Trophoblast cell (in vitro differentiated cells and primary cell): ENCODE results near the gene ZNF263.

Source experiments
- DNase-seq, 2 donors: peaks; one replicate each; pipeline ENCODE4 v3.0.0-alpha.2; 2016
- H2AFZ ChIP-seq: 2 replicates; pipeline ENCODE4 v1.6.1; 2013; ENCODE audit warnings: low read length, moderate library complexity, mild to moderate bottlenecking; ENCODE audit not compliant: insufficient read depth, poor library complexity
- H2AK5ac ChIP-seq: 2 replicates; pipeline ENCODE4 v1.6.1; 2013; ENCODE audit warnings: mild to moderate bottlenecking, low read length
- H2BK120ac ChIP-seq: 2 replicates; pipeline ENCODE4 v1.6.1; 2013; ENCODE audit warnings: low read length, mild to moderate bottlenecking, moderate library complexity; ENCODE audit not compliant: insufficient read depth, poor library complexity
- H2BK12ac ChIP-seq: 2 replicates; pipeline ENCODE4 v1.6.1; 2013; ENCODE audit warnings: mild to moderate bottlenecking, low read length, moderate library complexity
- H2BK5ac ChIP-seq: 2 replicates; pipeline ENCODE4 v1.6.1; 2013; ENCODE audit warnings: low read length, low read depth, moderate library complexity, mild to moderate bottlenecking; ENCODE audit not compliant: poor library complexity
- H3K14ac ChIP-seq: 2 replicates; pipeline ENCODE4 v1.6.1; 2013; ENCODE audit warnings: mild to moderate bottlenecking, low read length
- H3K18ac ChIP-seq: 2 replicates; pipeline ENCODE4 v1.6.1; 2013; ENCODE audit warnings: mild to moderate bottlenecking, low read length
- H3K23ac ChIP-seq: 2 replicates; pipeline ENCODE4 v1.6.1; 2013; ENCODE audit warnings: low read length
- H3K27ac ChIP-seq: 2 replicates; pipeline ENCODE4 v1.5.1; 2013; ENCODE audit warnings: low read depth, mild to moderate bottlenecking, inconsistent platforms, low read length, moderate library complexity
- H3K27me3 ChIP-seq: 2 replicates; pipeline ENCODE4 v1.6.1; 2013; ENCODE audit warnings: inconsistent platforms, mild to moderate bottlenecking, low read length, moderate library complexity; ENCODE audit not compliant: insufficient read depth
- H3K36me3 ChIP-seq, 2 experiments: 1 replicate in 1 of 2; 2 replicates in 1 of 2; pipeline ENCODE4 v1.6.1; 2013; ENCODE audit warnings: low read length in 2 of 2, mild to moderate bottlenecking in 2 of 2, moderate library complexity in 1 of 2; ENCODE audit not compliant: insufficient read depth in 2 of 2, control insufficient read depth in 1 of 2
- H3K4ac ChIP-seq: 2 replicates; pipeline ENCODE4 v1.6.1; 2013; ENCODE audit warnings: low read depth, mild to moderate bottlenecking, low read length, moderate library complexity
- H3K4me1 ChIP-seq, 2 experiments: 1 replicate in 1 of 2; 2 replicates in 1 of 2; pipeline ENCODE4 v1.6.1; 2013; ENCODE audit warnings: low read length in 2 of 2, mild to moderate bottlenecking in 2 of 2, moderate library complexity in 1 of 2; ENCODE audit not compliant: insufficient read depth in 2 of 2, control insufficient read depth in 1 of 2
- H3K4me2 ChIP-seq: 2 replicates; pipeline ENCODE4 v1.6.1; 2013; ENCODE audit warnings: inconsistent platforms, mild to moderate bottlenecking, low read length, moderate library complexity
- H3K4me3 ChIP-seq: 2 replicates; pipeline ENCODE4 v1.5.1; 2013; ENCODE audit warnings: mild to moderate bottlenecking, low read depth, low read length, inconsistent platforms
- H3K79me1 ChIP-seq: one replicate; pipeline ENCODE4 v1.6.1; 2013; ENCODE audit warnings: low read length
- H3K79me2 ChIP-seq: 2 replicates; pipeline ENCODE4 v1.6.1; 2013; ENCODE audit warnings: low read length, mild to moderate bottlenecking; ENCODE audit not compliant: control insufficient read depth, insufficient read depth, poor library complexity
- H3K9ac ChIP-seq: 2 replicates; pipeline ENCODE4 v1.6.1; 2013; ENCODE audit warnings: mild to moderate bottlenecking, low read length
- H3K9me3 ChIP-seq: 2 replicates; pipeline ENCODE4 v1.6.1; 2013; ENCODE audit warnings: low read depth, mild to moderate bottlenecking, control low read depth, inconsistent platforms, low read length; ENCODE audit not compliant: insufficient read depth
- H4K12ac ChIP-seq: 2 replicates; pipeline ENCODE4 v1.6.1; 2013; ENCODE audit warnings: low read depth, mild to moderate bottlenecking, low read length, moderate library complexity
- H4K8ac ChIP-seq: 2 replicates; pipeline ENCODE4 v1.6.1; 2013; ENCODE audit warnings: low read depth, mild to moderate bottlenecking, low read length, moderate library complexity
- H4K91ac ChIP-seq: one replicate; pipeline ENCODE4 v1.6.1; 2013; ENCODE audit warnings: low read depth, mild to moderate bottlenecking, low read length, moderate library complexity
- WGBS: extraction: QIAGEN DNeasy Blood & Tissue Kit; methylation state at CpG from one replicate; pipeline ENCODE4 v1.1.7; 2013; ENCODE audit warnings: missing lambda C conversion rate; ENCODE audit not compliant: insufficient read length, insufficient coverage; ENCODE audit errors: extremely low coverage; 5-methylcytosine and 5-hydroxymethylcytosine counted together

The ZNF263 gene

DNA sequence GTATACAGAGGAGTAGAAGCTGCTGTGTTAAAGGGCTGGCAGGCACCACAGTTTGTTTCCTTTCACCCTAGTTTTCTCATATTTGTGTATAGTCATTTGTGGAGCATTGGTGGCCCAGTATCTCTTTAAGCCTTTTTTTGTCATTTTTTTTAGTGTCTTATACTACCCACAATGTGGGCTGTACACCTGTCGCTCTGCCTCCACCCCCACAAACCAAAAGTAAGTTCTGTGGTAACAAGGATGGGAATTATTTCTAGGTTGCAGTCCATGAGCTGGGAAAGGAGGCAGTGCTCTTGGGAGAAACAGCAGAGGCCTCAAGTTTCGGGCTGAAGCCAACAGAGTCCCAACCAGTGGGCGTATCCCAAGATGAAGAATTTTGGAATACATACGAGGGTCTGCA lies 28.2 kb downstream of the ZNF263 start:
- WGBS, result no CpG with 5 or more reads among the region's 4 CpGs
- Histone ChIP-seq H3K27ac (no peak overlapping the region), H3K36me3 (peaks cover 30 to 40% of the 10 kb centered on the region in 2 experiments), H2BK120ac (no peak overlapping the region), H3K9ac (no peak overlapping the region), H2BK12ac (no peak overlapping the region), H2AK5ac (no peak overlapping the region), H2AFZ (no peak overlapping the region), H4K91ac (no peak overlapping the region), H3K18ac (no peak overlapping the region), H3K4ac (no peak overlapping the region), H4K12ac (no peak overlapping the region), H3K4me2 (no peak overlapping the region), H3K27me3 (no peaks in the 10 kb centered on the region), H3K4me1 (no peaks in the 10 kb centered on the region), H3K79me2 (no peaks in the 10 kb centered on the region), H3K4me3 (no peak overlapping the region), H4K8ac (no peak overlapping the region), H3K23ac (no peak overlapping the region), H3K14ac (no peak overlapping the region), H3K9me3 (peaks cover 31% of the 10 kb centered on the region), H2BK5ac (no peak overlapping the region), H3K79me1 (no peaks in the 10 kb centered on the region)
- no peak for DNase-seq

DNA sequence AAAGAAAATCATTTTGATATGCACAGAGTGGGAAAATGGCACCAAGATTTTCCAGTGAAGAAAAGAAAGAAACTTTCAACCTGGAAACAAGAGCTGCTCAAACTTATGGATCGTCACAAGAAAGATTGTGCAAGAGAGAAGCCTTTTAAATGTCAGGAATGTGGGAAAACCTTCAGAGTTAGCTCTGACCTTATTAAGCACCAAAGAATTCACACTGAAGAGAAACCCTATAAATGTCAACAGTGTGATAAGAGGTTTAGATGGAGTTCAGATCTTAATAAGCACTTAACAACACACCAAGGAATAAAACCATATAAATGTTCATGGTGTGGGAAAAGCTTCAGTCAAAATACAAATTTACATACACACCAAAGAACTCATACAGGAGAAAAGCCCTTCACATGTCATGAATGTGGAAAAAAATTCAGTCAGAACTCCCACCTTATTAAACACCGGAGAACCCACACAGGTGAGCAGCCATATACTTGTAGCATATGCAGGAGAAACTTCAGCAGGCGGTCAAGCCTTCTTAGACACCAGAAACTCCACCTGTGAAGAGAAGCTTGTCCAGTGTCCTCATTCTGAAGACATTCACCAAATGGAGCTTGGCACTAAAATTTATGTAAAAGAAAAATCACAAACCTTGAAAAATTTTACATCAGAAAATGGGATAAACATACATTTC lies 34.2 kb downstream of the ZNF263 start:
- no peak overlapping the region for H3K14ac ChIP-seq
- peaks cover 30% of the 10 kb centered on the region for H3K9me3 ChIP-seq
- no peaks in the 10 kb centered on the region for H3K4me1 ChIP-seq
- no peak overlapping the region for H3K18ac ChIP-seq
- no peak overlapping the region for H3K4me3 ChIP-seq
- no peak overlapping the region for H3K4me2 ChIP-seq
- no peak overlapping the region for H3K9ac ChIP-seq
- no peaks in the 10 kb centered on the region for H3K79me2 ChIP-seq
- H4K12ac ChIP-seq, result no peak overlapping the region
- H4K91ac ChIP-seq, result no peak overlapping the region
- no peak for DNase-seq
- peaks cover 15 to 36% of the 10 kb centered on the region in 2 experiments for H3K36me3 ChIP-seq
- no peak overlapping the region for H2AK5ac ChIP-seq
- no peaks in the 10 kb centered on the region for H3K27me3 ChIP-seq
- no peak overlapping the region for H2AFZ ChIP-seq
- H3K23ac ChIP-seq, result no peak overlapping the region
- no peak overlapping the region for H3K4ac ChIP-seq
- H3K79me1 ChIP-seq, result no peaks in the 10 kb centered on the region
- H2BK5ac ChIP-seq, result no peak overlapping the region
- H4K8ac ChIP-seq, result no peak overlapping the region
- no peak overlapping the region for H2BK12ac ChIP-seq
- no peak overlapping the region for H2BK120ac ChIP-seq
- no peak overlapping the region for H3K27ac ChIP-seq
- no CpG with 5 or more reads among the region's 3 CpGs for WGBS

DNA sequence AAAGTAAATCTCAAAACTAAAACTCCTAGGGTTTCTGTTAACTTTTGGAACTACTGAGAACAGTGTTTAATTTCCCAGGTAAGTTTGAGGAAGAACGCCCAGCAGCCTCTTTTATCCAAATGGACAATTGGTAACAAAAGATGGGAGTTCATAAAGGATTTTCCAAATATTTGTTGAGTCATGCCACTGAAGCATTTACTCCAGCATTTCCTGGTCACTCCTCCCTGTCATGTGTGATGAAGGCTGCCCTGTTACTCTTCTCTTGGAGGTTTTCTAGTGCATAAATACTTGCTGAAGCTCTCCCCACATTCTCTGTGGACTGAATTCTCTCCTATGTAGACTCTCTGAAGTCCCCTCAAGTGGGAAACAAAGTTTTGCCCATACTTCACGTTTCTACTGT lies 38.5 kb downstream of the ZNF263 start:
- H2AFZ ChIP-seq, result no peak overlapping the region
- no peak overlapping the region for H2BK5ac ChIP-seq
- no peaks in the 10 kb centered on the region for H3K79me2 ChIP-seq
- no peak overlapping the region for H4K12ac ChIP-seq
- no CpG with 5 or more reads among the region's 2 CpGs for WGBS
- H3K4me1 ChIP-seq, result no peaks in the 10 kb centered on the region
- H3K79me1 ChIP-seq, result no peaks in the 10 kb centered on the region
- H3K23ac ChIP-seq, result no peak overlapping the region
- peaks cover 20% of the 10 kb centered on the region for H3K9me3 ChIP-seq
- no peak overlapping the region for H3K4ac ChIP-seq
- no peak overlapping the region for H3K4me3 ChIP-seq
- H3K14ac ChIP-seq, result no peak overlapping the region
- no peak overlapping the region for H2AK5ac ChIP-seq
- peaks cover 2 to 10% of the 10 kb centered on the region in 2 experiments for H3K36me3 ChIP-seq
- H2BK120ac ChIP-seq, result no peak overlapping the region
- no peak overlapping the region for H4K91ac ChIP-seq
- H4K8ac ChIP-seq, result no peak overlapping the region
- no peak overlapping the region for H3K4me2 ChIP-seq
- H3K27ac ChIP-seq, result no peak overlapping the region
- H3K9ac ChIP-seq, result no peak overlapping the region
- H2BK12ac ChIP-seq, result no peak overlapping the region
- H3K18ac ChIP-seq, result no peak overlapping the region
- no peak for DNase-seq
- H3K27me3 ChIP-seq, result no peaks in the 10 kb centered on the region

DNA sequence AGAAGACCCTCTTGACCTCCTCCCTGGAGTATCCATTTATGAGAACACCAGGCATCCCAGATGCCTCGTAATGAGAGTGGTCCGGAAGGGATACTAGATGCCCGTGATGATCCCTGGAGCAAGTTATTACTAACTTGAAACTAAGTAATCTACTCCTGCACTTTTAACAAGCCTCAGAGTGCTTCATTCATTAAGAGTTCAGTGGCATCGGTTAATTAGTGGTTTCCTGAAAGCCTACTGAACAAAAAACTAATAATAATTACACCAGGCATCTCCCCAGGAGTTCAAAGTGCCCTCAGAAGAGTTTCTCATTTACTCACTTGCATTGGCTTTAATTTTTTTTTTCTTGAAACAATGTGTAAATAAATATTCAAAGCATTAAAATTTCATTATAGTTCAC lies 44.2 kb downstream of the ZNF263 start:
- H2BK120ac ChIP-seq, result no peak overlapping the region
- no peak overlapping the region for H3K14ac ChIP-seq
- H3K79me1 ChIP-seq, result no peaks in the 10 kb centered on the region
- H4K8ac ChIP-seq, result no peak overlapping the region
- H3K4ac ChIP-seq, result no peak overlapping the region
- WGBS, result no CpG with 5 or more reads among the region's 4 CpGs
- no peaks in the 10 kb centered on the region for H3K27me3 ChIP-seq
- H3K4me2 ChIP-seq, result no peak overlapping the region
- no peak overlapping the region for H3K27ac ChIP-seq
- H2BK12ac ChIP-seq, result no peak overlapping the region
- no peak overlapping the region for H2BK5ac ChIP-seq
- H3K23ac ChIP-seq, result no peak overlapping the region
- H3K9me3 ChIP-seq, result peaks cover 4% of the 10 kb centered on the region
- no peak for DNase-seq
- no peak overlapping the region for H2AFZ ChIP-seq
- no peak overlapping the region for H4K12ac ChIP-seq
- H3K4me1 ChIP-seq, result no peaks in the 10 kb centered on the region
- no peaks in the 10 kb centered on the region for H3K79me2 ChIP-seq
- H3K9ac ChIP-seq, result no peak overlapping the region
- no peak overlapping the region for H3K18ac ChIP-seq
- no peak overlapping the region for H3K4me3 ChIP-seq
- H4K91ac ChIP-seq, result no peak overlapping the region
- no peak overlapping the region for H2AK5ac ChIP-seq
- no peaks in the 10 kb centered on the region for H3K36me3 ChIP-seq
